Measurements from ENCODE around the gene STAC3.
"Not testable (repeated sequence)": the region's sequence is repeated elsewhere in the genome, so short reads cannot be mapped to it uniquely, and the experiment has no call there.

The STAC3 gene

DNA sequence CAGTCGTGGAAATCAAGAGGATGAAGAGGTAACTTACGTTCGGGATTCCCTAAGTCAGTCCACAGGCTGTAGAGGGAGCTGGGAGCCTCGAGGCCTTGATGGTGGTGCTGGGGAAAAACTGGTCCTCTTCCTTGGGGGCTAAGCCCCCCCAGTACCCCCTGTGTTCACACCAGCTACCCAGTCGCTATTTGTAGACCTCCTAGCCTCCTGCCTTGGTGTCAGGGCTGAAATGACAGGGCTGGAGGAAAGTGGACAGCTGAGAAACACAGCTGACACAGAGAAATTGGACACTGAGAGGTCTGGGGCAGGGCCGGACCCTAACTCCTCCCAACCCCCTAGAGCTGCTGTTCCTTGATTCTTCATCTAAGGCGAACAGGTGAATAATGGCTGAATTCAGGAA lies at the start of gene STAC3:
STAC3 (minus strand) TSS at position 232 of the 400 bp plus-strand sequence. CDS start 1,551 bp downstream, outside the sequence.
- Histone ChIP-seq H3K27me3 (no peaks in the 10 kb centered on the region), H3K36me3 (peaks cover 27% of the 10 kb centered on the region), H3K27ac (no peak within 1 kb of the TSS), H3K9me3 (no peaks in the 10 kb centered on the region), H3K4me1 (ENCODE audit: control insufficient read depth in 1 of 2, insufficient read depth in 1 of 2, low read depth in 1 of 2, low read length in 1 of 2) (peaks cover 9 to 11% of the 10 kb centered on the region in 2 experiments), H3K4me3 (ENCODE audit: low read depth in 1 of 2, low read length in 1 of 2) (no peak within 1 kb of the TSS)
- TF ChIP-seq, protein P1, sequence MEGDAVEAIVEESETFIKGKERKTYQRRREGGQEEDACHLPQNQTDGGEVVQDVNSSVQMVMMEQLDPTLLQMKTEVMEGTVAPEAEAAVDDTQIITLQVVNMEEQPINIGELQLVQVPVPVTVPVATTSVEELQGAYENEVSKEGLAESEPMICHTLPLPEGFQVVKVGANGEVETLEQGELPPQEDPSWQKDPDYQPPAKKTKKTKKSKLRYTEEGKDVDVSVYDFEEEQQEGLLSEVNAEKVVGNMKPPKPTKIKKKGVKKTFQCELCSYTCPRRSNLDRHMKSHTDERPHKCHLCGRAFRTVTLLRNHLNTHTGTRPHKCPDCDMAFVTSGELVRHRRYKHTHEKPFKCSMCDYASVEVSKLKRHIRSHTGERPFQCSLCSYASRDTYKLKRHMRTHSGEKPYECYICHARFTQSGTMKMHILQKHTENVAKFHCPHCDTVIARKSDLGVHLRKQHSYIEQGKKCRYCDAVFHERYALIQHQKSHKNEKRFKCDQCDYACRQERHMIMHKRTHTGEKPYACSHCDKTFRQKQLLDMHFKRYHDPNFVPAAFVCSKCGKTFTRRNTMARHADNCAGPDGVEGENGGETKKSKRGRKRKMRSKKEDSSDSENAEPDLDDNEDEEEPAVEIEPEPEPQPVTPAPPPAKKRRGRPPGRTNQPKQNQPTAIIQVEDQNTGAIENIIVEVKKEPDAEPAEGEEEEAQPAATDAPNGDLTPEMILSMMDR (IDR thresholded peaks at IDR 0.05) = no peak

DNA sequence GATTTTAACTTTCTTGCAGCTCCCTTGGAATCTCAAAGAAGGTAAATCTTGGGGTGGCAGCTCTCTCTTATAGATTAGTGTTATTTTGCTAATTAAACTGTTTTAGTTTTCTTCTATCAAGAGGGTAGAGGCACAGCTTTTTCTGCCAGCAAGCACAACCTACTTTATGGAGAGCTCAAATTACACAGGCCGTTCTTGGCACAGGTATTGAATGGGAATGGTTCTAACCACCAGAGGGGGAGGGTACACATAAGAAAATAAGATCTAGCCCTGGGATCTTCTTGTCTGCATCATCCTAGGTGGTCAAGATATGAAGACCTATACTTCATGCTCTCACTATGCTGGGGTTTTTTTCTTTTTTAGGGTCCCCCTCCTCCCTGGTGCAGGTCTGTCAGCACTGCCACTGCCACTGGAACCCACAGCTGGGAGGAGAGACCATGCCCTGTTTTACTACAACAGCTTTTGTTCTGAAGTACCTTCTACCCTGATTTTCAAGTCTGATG lies 48.6 kb upstream of the STAC3 start:
- H3K4me3 ChIP-seq (ENCODE audit: low read depth in 1 of 2, low read length in 1 of 2) = no peak overlapping the region
- H3K36me3 ChIP-seq = peaks cover 85% of the 10 kb centered on the region
- no peaks in the 10 kb centered on the region for H3K9me3 ChIP-seq
- no peaks in the 10 kb centered on the region for H3K4me1 ChIP-seq (ENCODE audit: control insufficient read depth in 1 of 2, insufficient read depth in 1 of 2, low read depth in 1 of 2, low read length in 1 of 2)
- H3K27me3 ChIP-seq = no peaks in the 10 kb centered on the region
- H3K27ac ChIP-seq = no peak overlapping the region
- TF ChIP-seq, protein P1 (IDR thresholded peaks at IDR 0.05) = no peak

DNA sequence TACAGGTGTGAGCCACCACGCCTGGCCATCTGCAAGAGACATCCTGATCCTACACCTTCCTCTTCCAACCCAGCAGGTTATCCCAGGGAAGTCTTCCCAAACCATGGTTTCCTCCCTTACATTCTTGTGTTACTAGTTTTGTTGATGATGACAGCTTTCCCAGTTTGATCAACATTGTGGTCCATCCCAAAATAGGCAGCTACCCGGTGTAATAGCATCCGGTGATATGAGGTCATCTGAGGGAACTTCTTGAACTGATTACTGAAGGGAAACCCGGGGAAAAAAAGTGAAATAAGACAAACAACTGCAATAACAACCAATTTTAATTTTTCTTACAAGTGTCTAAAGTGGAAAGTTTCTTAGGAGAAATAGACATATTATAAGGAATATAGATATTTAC lies 45.3 kb upstream of the STAC3 start:
- no peaks in the 10 kb centered on the region for H3K27me3 ChIP-seq
- peaks cover 95% of the 10 kb centered on the region for H3K36me3 ChIP-seq
- H3K27ac ChIP-seq = no peak overlapping the region
- no peaks in the 10 kb centered on the region for H3K9me3 ChIP-seq
- TF ChIP-seq, protein P1 (IDR thresholded peaks at IDR 0.05) = no peak
- H3K4me1 ChIP-seq (ENCODE audit: control insufficient read depth in 1 of 2, insufficient read depth in 1 of 2, low read depth in 1 of 2, low read length in 1 of 2) = no peaks in the 10 kb centered on the region
- H3K4me3 ChIP-seq (ENCODE audit: low read depth in 1 of 2, low read length in 1 of 2) = no peak overlapping the region

DNA sequence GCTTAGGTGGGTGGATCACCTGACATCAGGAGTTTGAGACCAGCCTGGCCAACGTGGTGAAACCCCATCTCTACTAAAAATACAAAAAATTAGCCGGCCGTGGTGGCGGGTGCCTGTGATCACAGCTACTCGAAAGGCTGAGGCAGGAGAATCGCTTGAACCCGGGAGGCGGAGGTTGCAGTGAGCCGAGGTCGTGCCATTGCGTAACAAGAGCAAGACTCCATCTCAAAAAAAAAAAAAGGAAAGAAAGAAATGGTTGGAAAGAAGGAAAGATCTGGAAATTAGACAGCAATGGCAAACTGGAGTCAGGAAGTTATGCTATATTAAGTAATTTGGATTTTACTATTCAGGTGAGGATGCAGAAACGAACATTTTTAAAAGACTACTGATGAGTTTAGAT lies 31.1 kb upstream of the STAC3 start:
- peaks cover 96% of the 10 kb centered on the region for H3K36me3 ChIP-seq
- H3K27ac ChIP-seq; H3K9me3 ChIP-seq; H3K27me3 ChIP-seq; H3K4me3 ChIP-seq (ENCODE audit: low read depth in 1 of 2, low read length in 1 of 2); H3K4me1 ChIP-seq (ENCODE audit: control insufficient read depth in 1 of 2, insufficient read depth in 1 of 2, low read depth in 1 of 2, low read length in 1 of 2): not testable (repeated sequence)

DNA sequence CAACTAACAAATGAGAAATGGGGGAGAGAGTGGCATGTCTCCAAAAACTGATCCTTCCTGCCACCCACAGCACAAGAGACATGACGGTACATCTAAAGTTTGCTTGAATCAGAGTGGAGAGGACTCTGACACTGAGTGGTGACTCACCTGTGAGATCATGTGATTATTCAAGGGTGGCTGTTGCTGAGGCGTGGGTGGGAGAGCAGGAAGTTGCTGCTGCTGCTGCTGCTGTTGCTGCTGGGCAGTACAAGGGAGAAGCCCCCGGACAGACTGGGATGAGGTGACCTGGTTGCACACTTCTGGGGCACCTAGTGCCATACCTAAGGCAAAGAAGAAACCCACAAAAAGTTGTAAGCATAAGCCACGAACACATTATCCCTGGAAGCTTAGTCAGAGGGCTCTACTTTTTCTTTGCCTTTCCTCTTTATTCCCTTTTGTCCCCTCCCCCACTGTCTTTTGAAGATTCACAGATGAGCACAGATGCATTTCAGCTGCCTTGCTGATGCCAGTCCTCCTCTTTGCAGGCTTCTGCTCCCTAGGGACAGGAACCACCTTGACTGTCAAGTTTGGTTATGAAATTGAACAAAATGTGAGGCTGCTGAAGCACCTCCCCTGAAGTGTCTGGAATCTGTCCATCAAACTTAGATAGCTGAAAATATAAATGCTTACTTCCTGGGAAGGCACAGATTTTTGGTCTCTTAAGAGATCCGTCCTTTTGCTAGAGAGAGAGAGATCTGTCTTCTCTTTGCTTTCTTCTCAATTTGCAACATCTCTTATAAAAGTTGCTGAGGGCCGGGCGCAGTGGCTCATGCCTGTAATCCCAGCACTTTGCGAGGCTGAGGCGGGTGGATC lies 29.4 kb upstream of the STAC3 start:
- H3K27ac ChIP-seq = no peak overlapping the region
- no peak overlapping the region for H3K4me3 ChIP-seq (ENCODE audit: low read depth in 1 of 2, low read length in 1 of 2)
- H3K36me3 ChIP-seq = peaks cover 94% of the 10 kb centered on the region

More for the DNA sequence above, 29.4 kb upstream of the STAC3 start:
- no peaks in the 10 kb centered on the region for H3K4me1 ChIP-seq (ENCODE audit: control insufficient read depth in 1 of 2, insufficient read depth in 1 of 2, low read depth in 1 of 2, low read length in 1 of 2)
- TF ChIP-seq, protein P1 (IDR thresholded peaks at IDR 0.05) = no peak
- H3K27me3 ChIP-seq = no peaks in the 10 kb centered on the region
- no peaks in the 10 kb centered on the region for H3K9me3 ChIP-seq

Measured in neutrophil (primary cell).